Measurements from ENCODE around the gene XDH. TPM values are rescaled to one million over a fixed set of nuclear protein-coding genes. Genes with fewer than 3 reads are reported as not detected.

The XDH gene
- polyA plus RNA-seq, 1 of the 3 experiments (the other 2 are of a cell fraction): 0.33 TPM

- Histone ChIP-seq H3K79me2 (ENCODE audit: insufficient read depth) (no peaks in the 10 kb centered on the region), H3K4me3 (ENCODE audit: low read depth in 2 of 2, low read length in 1 of 2) (no peak overlapping the region), H3F3A (replicated peaks; ENCODE audit: insufficient read depth) (no peaks in the 10 kb centered on the region), H3K27ac (ENCODE audit: low read depth in 2 of 2, low read length in 1 of 2) (no peak overlapping the region), H2AFZ (ENCODE audit: low read depth) (no peak overlapping the region), H3K4me1 (ENCODE audit: control insufficient read depth in 1 of 2, insufficient read depth in 2 of 2, low read depth in 1 of 2, low read length in 1 of 2) (peaks cover 0 to 14% of the 10 kb centered on the region in 2 experiments; a peak in 2 of 4 replicates), H3K4me2 (no peak overlapping the region), H3K9me2 (no peaks in the 10 kb centered on the region), H3K27me3 (ENCODE audit: insufficient read depth) (no peaks in the 10 kb centered on the region), H3K36me3 (replicated peaks in 1 of 2; ENCODE audit: control insufficient read depth in 1 of 2, insufficient read depth in 2 of 2, low read length in 1 of 2) (no peaks in the 10 kb centered on the region), H3K9ac (no peak overlapping the region), H3K9me3 (no peaks in the 10 kb centered on the region), H4K20me1 (ENCODE audit: insufficient read depth) (no peaks in the 10 kb centered on the region)
- DNase-seq: no peak
- ChIA-PET POLR2A (no interaction called here), CTCF (interaction anchor here (1.1 to 12.6 kb wide), 6 partner anchors 92 to 615 kb away, joined by 3 to 223 read pairs (median 95); partner anchors contain the start of genes EHD3 and GALNT14)
- TF ChIP-seq MXI1 (IDR thresholded peaks at IDR 0.05; ENCODE audit: low read depth, low read length) (no peak), POLR2AphosphoS5 (IDR thresholded peaks at IDR 0.05; ENCODE audit: low read depth, low read length) (no peak), FOXJ3 (CRISPR knock-in tag; IDR thresholded peaks at IDR 0.05) (no peak), CHD2 (IDR thresholded peaks at IDR 0.05; ENCODE audit: low read length, partially characterized antibody) (no peak), GABPA (IDR thresholded peaks at IDR 0.05; ENCODE audit: low read depth) (no peak), GATA2 (CRISPR knock-in tag; IDR thresholded peaks at IDR 0.05) (no peak), FOXM1 (IDR thresholded peaks at IDR 0.05; ENCODE audit: low read depth) (no peak), TCF12 (IDR thresholded peaks at IDR 0.05) (no peak), YY1 (IDR thresholded peaks at IDR 0.05; ENCODE audit: low read depth) (no peak), MEF2A (IDR thresholded peaks at IDR 0.05; ENCODE audit: borderline replicate concordance, low read depth) (no peak), NFIC (IDR thresholded peaks at IDR 0.05; ENCODE audit: borderline replicate concordance) (no peak), USF1 (IDR thresholded peaks at IDR 0.05; ENCODE audit: borderline replicate concordance, low read depth) (no peak), FOSL2 (IDR thresholded peaks at IDR 0.05; ENCODE audit: borderline replicate concordance, low read depth) (no peak), RCOR1 (IDR thresholded peaks at IDR 0.05; ENCODE audit: low read length) (no peak)
- TF ChIP-seq, protein P1, sequence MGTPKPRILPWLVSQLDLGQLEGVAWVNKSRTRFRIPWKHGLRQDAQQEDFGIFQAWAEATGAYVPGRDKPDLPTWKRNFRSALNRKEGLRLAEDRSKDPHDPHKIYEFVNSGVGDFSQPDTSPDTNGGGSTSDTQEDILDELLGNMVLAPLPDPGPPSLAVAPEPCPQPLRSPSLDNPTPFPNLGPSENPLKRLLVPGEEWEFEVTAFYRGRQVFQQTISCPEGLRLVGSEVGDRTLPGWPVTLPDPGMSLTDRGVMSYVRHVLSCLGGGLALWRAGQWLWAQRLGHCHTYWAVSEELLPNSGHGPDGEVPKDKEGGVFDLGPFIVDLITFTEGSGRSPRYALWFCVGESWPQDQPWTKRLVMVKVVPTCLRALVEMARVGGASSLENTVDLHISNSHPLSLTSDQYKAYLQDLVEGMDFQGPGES (IDR thresholded peaks at IDR 0.05; ENCODE audit: low read depth, low read length): no peak
- TF ChIP-seq, protein P2, sequence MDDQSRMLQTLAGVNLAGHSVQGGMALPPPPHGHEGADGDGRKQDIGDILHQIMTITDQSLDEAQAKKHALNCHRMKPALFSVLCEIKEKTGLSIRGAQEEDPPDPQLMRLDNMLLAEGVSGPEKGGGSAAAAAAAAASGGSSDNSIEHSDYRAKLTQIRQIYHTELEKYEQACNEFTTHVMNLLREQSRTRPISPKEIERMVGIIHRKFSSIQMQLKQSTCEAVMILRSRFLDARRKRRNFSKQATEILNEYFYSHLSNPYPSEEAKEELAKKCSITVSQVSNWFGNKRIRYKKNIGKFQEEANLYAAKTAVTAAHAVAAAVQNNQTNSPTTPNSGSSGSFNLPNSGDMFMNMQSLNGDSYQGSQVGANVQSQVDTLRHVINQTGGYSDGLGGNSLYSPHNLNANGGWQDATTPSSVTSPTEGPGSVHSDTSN (IDR thresholded peaks at IDR 0.05): no peak
- TF ChIP-seq, protein P3, sequence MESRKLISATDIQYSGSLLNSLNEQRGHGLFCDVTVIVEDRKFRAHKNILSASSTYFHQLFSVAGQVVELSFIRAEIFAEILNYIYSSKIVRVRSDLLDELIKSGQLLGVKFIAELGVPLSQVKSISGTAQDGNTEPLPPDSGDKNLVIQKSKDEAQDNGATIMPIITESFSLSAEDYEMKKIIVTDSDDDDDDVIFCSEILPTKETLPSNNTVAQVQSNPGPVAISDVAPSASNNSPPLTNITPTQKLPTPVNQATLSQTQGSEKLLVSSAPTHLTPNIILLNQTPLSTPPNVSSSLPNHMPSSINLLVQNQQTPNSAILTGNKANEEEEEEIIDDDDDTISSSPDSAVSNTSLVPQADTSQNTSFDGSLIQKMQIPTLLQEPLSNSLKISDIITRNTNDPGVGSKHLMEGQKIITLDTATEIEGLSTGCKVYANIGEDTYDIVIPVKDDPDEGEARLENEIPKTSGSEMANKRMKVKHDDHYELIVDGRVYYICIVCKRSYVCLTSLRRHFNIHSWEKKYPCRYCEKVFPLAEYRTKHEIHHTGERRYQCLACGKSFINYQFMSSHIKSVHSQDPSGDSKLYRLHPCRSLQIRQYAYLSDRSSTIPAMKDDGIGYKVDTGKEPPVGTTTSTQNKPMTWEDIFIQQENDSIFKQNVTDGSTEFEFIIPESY (IDR thresholded peaks at IDR 0.05; ENCODE audit: borderline replicate concordance, low read depth): no peak
- TF ChIP-seq, protein P4, sequence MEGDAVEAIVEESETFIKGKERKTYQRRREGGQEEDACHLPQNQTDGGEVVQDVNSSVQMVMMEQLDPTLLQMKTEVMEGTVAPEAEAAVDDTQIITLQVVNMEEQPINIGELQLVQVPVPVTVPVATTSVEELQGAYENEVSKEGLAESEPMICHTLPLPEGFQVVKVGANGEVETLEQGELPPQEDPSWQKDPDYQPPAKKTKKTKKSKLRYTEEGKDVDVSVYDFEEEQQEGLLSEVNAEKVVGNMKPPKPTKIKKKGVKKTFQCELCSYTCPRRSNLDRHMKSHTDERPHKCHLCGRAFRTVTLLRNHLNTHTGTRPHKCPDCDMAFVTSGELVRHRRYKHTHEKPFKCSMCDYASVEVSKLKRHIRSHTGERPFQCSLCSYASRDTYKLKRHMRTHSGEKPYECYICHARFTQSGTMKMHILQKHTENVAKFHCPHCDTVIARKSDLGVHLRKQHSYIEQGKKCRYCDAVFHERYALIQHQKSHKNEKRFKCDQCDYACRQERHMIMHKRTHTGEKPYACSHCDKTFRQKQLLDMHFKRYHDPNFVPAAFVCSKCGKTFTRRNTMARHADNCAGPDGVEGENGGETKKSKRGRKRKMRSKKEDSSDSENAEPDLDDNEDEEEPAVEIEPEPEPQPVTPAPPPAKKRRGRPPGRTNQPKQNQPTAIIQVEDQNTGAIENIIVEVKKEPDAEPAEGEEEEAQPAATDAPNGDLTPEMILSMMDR (IDR thresholded peaks at IDR 0.05): no peak
Observed at GRCh38 chr2:31328026-31328425, 86.5 kb downstream of the XDH start.

Data from SK-N-SH (cell line).